Measurements from ENCODE around the gene ELFN2.
"Not testable (repeated sequence)": the region's sequence is repeated elsewhere in the genome, so short reads cannot be mapped to it uniquely, and the experiment has no call there.

Gene ELFN2

GRCh38 chr22:37470087-37470445 is 42.8 kb upstream of the ELFN2 start:
- no peak for TF ChIP-seq CTCF (conservative IDR thresholded peaks at IDR 0.05)
- H3K27ac ChIP-seq: no peak overlapping the region

GRCh38 chr22:37469416-37470086 is 42.3 kb upstream of the ELFN2 start:
- no peak overlapping the region for H3K27ac ChIP-seq
- no peak for TF ChIP-seq CTCF (conservative IDR thresholded peaks at IDR 0.05)

DNA sequence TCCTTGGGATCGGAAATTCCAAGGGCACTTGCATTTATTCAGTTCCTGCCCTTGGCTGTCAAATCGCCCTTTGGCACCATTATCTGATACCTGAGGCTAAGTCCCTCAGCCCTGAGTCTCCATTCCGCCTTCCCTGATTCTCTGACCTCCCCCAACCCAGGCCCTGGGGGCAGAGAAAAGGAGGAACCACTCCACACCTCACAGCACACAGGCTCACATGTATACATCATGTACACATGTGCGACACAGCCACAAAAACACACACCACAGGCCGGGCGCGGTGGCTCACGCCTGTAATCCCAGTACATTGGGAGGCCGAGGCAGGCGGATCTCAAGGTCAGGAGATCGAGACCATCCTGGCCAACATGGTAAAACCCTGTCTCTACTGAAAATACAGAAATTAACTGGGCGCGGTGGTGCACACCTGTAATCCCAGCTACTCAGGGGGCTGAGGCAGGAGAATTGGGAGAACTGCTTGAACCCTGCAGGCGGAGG is 41.0 kb upstream of the ELFN2 start:
- not testable (repeated sequence) for H3K27ac ChIP-seq

DNA sequence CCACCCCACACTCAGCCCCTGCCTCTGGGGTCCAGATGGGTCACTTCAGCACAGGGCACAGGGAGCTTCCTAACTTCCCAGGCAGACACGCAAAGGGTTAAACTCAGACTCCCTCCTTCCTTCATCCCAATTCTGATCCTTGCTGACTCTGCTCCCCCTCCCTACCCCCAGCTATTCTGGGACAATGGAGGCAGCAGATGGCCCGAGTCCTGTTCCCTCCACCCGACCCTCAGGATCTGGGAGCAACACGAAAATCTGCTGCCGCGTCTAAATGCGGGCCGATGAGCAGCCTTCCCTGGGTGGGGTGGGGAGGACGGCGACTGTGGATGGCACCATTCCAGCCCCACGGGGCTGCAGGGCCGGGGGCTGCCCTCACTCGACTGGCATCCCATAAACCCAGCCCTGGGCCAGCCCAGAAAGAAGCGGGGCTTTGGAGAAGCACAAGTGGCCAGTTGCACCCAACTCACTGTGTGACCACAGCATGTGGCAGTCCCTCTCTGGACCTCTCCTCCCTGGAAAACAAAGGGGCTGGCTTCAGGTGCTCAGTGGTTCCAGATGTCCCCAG is 40.2 kb upstream of the ELFN2 start:
- H3K27ac ChIP-seq: no peak overlapping the region
- TF ChIP-seq CTCF (conservative IDR thresholded peaks at IDR 0.05): no peak

DNA sequence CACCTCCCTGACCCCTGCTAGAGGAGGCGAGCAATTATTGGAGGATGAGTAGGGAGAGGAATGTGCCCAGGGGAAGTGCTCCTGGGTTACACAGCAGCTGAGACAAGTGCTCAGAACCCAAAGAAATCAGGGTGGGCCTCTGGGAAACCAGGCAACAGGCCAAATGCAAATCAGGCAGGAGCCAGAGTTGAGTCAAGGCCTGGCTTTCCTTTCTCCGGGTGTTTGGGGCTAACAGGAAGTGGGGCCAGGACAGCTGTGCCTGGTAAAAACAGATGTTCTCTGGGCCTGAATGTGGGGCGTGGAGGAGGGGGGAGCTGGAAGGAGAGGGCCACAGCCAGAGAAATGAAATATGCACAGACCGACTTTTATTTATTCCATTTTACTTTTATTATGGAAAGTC is 36.9 kb upstream of the ELFN2 start:
- no peak overlapping the region for H3K27ac ChIP-seq
- no peak for TF ChIP-seq CTCF (conservative IDR thresholded peaks at IDR 0.05)

GRCh38 chr22:37462983-37463382 is 35.7 kb upstream of the ELFN2 start:
- TF ChIP-seq CTCF (conservative IDR thresholded peaks at IDR 0.05): no peak
- no peak overlapping the region for H3K27ac ChIP-seq

DNA sequence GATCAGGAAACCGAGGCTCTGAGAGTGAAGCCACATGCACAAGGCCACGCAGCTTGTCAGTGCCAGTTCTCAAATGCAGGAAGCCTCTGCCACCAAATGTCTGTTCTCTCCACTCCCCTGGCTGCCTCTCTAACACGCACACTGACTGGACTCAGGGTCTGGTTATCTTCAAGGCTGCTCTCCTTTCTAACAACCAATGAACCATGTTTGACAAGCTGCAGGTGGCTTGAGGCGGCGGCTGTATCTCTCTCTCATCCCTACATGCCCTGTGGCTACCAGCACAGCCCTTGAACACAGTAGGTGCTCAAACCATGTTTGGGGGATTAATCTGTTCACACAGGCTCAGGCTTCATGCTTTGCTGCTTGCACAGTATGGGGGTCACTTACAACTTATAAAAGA is 35.2 kb upstream of the ELFN2 start:
- no peak overlapping the region for H3K27ac ChIP-seq
- TF ChIP-seq CTCF (conservative IDR thresholded peaks at IDR 0.05): no peak

DNA sequence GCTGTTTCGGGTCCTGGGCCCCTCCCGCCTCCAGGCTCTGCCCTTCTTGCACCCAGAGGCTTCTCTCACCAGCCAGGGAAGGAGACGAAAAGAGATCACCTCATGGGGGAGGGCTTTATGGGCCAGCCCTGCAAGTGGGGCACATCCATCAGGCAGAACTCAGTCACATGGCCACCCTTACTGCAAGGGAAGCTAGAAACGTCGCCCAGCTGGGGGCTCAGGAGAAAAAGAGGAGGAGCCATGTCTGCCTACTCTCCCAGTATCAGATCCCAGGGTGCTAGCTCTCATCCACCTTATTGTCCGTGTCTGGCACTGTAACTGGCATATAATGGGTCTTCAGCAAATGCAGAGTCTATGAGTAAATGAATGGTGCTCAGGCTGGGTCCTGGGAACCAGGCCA is 34.7 kb upstream of the ELFN2 start:
- TF ChIP-seq CTCF (conservative IDR thresholded peaks at IDR 0.05): no peak
- no peak overlapping the region for H3K27ac ChIP-seq
